ENCODE measurements around the gene FCER1G. TPM values are rescaled to one million over a fixed set of nuclear protein-coding genes. Genes with fewer than 3 reads are reported as not detected.

FCER1G gene
- total and polyA plus RNA-seq, 2 of the 8 experiments (the other 6 are each of a cell fraction or from before 2014, with no cell fraction given) = 1.6 TPM; not detected in 1

DNA sequence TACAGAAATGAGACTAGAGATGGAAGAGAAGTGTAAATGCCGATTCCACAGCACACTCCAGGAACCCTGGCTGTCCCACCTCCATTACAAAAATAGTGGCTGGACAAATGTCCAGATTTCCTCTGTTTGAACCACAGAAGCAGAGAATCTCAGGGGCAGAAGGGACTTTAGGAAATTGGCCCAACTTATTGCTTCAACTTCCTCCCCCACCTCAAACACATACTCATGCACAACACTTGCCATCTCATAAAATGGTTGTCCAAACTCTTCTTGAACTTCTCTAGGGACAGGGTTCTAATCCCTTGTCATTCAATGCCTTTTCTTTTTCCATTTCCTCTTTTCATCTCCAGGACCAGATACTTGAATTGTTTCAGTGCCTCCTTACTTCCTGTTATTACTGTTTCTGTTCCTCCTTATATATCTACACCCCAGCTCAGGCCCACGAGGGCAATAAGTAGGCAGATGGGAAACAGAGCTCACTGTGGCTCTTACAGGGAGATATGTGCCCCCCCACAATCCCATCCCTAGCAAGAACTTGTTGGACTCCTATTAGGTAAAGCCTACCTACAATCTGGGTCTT, 29.3 kb upstream of the FCER1G start:
- no peak overlapping the region for H3K4me2 ChIP-seq (ENCODE audit: insufficient read depth in 1 of 2, low read depth in 2 of 2, low read length in 2 of 2)
- FAIRE-seq = no peak
- no peak for TF ChIP-seq CTBP2 (IDR thresholded peaks at IDR 0.05; ENCODE audit: borderline replicate concordance, insufficient read depth, insufficient read length, low read length)
- TF ChIP-seq JUN (IDR thresholded peaks at IDR 0.05; ENCODE audit: low read depth, low read length) = no peak
- TF ChIP-seq KDM1A (IDR thresholded peaks at IDR 0.05; ENCODE audit: borderline replicate concordance, low read length) = no peak
- TF ChIP-seq TCF12 (IDR thresholded peaks at IDR 0.05; ENCODE audit: low read depth, low read length) = no peak
- no peak for TF ChIP-seq CREB1 (IDR thresholded peaks at IDR 0.05)
- no peak for TF ChIP-seq RAD21 (IDR thresholded peaks at IDR 0.05 in 1 of 2, conservative IDR thresholded peaks at IDR 0.05 in 1 of 2; ENCODE audit: low read depth in 2 of 2, low read length in 2 of 2)
- no peak for TF ChIP-seq EGR1 (IDR thresholded peaks at IDR 0.05; ENCODE audit: borderline replicate concordance, low read depth, low read length)
- TF ChIP-seq SRF (IDR thresholded peaks at IDR 0.05; ENCODE audit: low read depth, low read length) = no peak
- no peak for TF ChIP-seq HDAC2 (IDR thresholded peaks at IDR 0.05; ENCODE audit: borderline replicate concordance in 1 of 2, low read depth in 2 of 2, low read length in 2 of 2)
- TF ChIP-seq CEBPB (IDR thresholded peaks at IDR 0.05; ENCODE audit: low read depth, low read length) = no peak
- no peak for TF ChIP-seq SUZ12 (IDR thresholded peaks at IDR 0.05; ENCODE audit: low read length)
- no peak for TF ChIP-seq TEAD4 (IDR thresholded peaks at IDR 0.05; ENCODE audit: low read depth, low read length)
- no peak for TF ChIP-seq CBX5 (IDR thresholded peaks at IDR 0.05; ENCODE audit: low read depth, low read length)
- no peak for TF ChIP-seq SIRT6 (IDR thresholded peaks at IDR 0.05; ENCODE audit: low read length)

More for the DNA sequence above, 29.3 kb upstream of the FCER1G start:
- Histone ChIP-seq H3K4ac (replicated peaks; ENCODE audit: insufficient read length, low read depth, low read length) (no peak overlapping the region), H4K20me1 (replicated peaks in 1 of 2; ENCODE audit: control insufficient read depth in 1 of 2, insufficient read depth in 2 of 2, low read length in 2 of 2) (no peaks in the 10 kb centered on the region), H2AK5ac (ENCODE audit: low read depth, low read length) (no peak overlapping the region), H3K9me3 (ENCODE audit: insufficient read depth in 2 of 2, low read depth in 1 of 2, low read length in 1 of 2) (no peaks in the 10 kb centered on the region), H3K27ac (ENCODE audit: low read depth, low read length) (no peak overlapping the region), H2BK15ac (ENCODE audit: low read length) (no peak overlapping the region), H3K18ac (ENCODE audit: extremely low read depth, low read length) (no peak overlapping the region), H3K36me3 (ENCODE audit: control insufficient read depth in 2 of 4, insufficient read depth in 4 of 4, low read length in 3 of 4) (0 out of 8 replicates have a peak, but pooled peaks cover 0 to 2% (median 0%) of the 10 kb centered on the region in 4 experiments), H3K56ac (replicated peaks; ENCODE audit: insufficient read length, low read depth, low read length) (no peak overlapping the region), H4K91ac (replicated peaks; ENCODE audit: insufficient read length, low read length) (no peak overlapping the region), H2BK20ac (ENCODE audit: low read length) (no peak overlapping the region), H3K79me2 (ENCODE audit: control insufficient read depth in 1 of 2, insufficient read depth in 2 of 2, low read length in 2 of 2) (no peaks in the 10 kb centered on the region), H3K23me2 (ENCODE audit: low read depth, low read length) (no peaks in the 10 kb centered on the region; the same call in 1 of the 2 replicates), H4K8ac (ENCODE audit: extremely low read depth, insufficient read depth, low read length) (no peak overlapping the region), H2BK5ac (ENCODE audit: low read depth, low read length) (no peak overlapping the region), H3K9ac (replicated peaks in 1 of 4; ENCODE audit: extremely low read depth in 1 of 4, low read depth in 3 of 4, low read length in 3 of 4) (no peak overlapping the region), H4K5ac (ENCODE audit: insufficient read length, low read depth, low read length) (no peak overlapping the region), H3K27me3 (replicated peaks in 1 of 4; ENCODE audit: control insufficient read depth in 3 of 4, extremely low read depth in 1 of 4, insufficient read depth in 3 of 4, low read length in 3 of 4) (no peaks in the 10 kb centered on the region), H3K4me3 (ENCODE audit: extremely low read depth in 1 of 4, insufficient read depth in 2 of 4, low read depth in 3 of 4, low read length in 4 of 4) (no peak overlapping the region), H2BK120ac (replicated peaks; ENCODE audit: low read depth, low read length) (no peak overlapping the region), H3K14ac (ENCODE audit: insufficient read length) (no peak overlapping the region), H3K4me1 (replicated peaks in 1 of 4; ENCODE audit: control insufficient read depth in 3 of 4, insufficient read depth in 4 of 4, low read length in 3 of 4) (no peaks in the 10 kb centered on the region), H3K23ac (ENCODE audit: insufficient read length) (no peak overlapping the region), H2BK12ac (ENCODE audit: low read depth, low read length) (no peak overlapping the region), H3K79me1 (ENCODE audit: low read depth, low read length) (no peaks in the 10 kb centered on the region), H2AFZ (ENCODE audit: low read length) (no peak overlapping the region)
- no peak for DNase-seq (ENCODE audit: low read depth in 1 of 2, low spot score in 2 of 2)
- 86% methylated on average over 2 of the region's 2 CpGs; no CpG with 5 or more reads in 1 of the 2 experiments for WGBS, 2 experiments (ENCODE audit: extremely low coverage in 1 of 2, insufficient coverage in 1 of 2, insufficient read length in 1 of 2, insufficient replicate concordance in 2 of 2, low coverage in 1 of 2, low lambda C conversion rate in 2 of 2, missing lambda C conversion rate in 1 of 2)
- POLR2A ChIA-PET (ENCODE audit: partially characterized antibody) = interaction anchor here (0.7 to 1.2 kb wide), 2 partner anchors 13 to 16 kb away, joined by 4 read pairs; partner anchors contain the start of genes ADAMTS4 and NDUFS2
- CTCF ChIA-PET (ENCODE audit: partially characterized antibody) = interaction anchor here (0.7 to 1.4 kb wide), 3 partner anchors 15 to 107 kb away, joined by 3 to 4 read pairs (median 4); no protein-coding TSS in a partner anchor
